ENCODE measurements around the gene C15orf39. TPM values are rescaled to one million over a fixed set of nuclear protein-coding genes. Genes with fewer than 3 reads are reported as not detected.
"Not testable (repeated sequence)": the region's sequence is repeated elsewhere in the genome, so short reads cannot be mapped to it uniquely, and the experiment has no call there.

Gene C15orf39
- total RNA-seq, 1 donor from 2014 or later: 122 TPM

GRCh38 chr15:75258034-75258433, 56.4 kb downstream of the C15orf39 start, which contains the start of gene GOLGA6C:
Gene GOLGA6C, plus strand, starts transcription at chr15:75258334. Its CDS starts 265 bp downstream, at chr15:75258599.
- intact Hi-C loops (cut with micrococcal nuclease): not testable (repeated sequence)

GRCh38 chr15:75258620-75259343, 57.1 kb downstream of the C15orf39 start:
- intact Hi-C loops (cut with micrococcal nuclease): not testable (repeated sequence)

DNA sequence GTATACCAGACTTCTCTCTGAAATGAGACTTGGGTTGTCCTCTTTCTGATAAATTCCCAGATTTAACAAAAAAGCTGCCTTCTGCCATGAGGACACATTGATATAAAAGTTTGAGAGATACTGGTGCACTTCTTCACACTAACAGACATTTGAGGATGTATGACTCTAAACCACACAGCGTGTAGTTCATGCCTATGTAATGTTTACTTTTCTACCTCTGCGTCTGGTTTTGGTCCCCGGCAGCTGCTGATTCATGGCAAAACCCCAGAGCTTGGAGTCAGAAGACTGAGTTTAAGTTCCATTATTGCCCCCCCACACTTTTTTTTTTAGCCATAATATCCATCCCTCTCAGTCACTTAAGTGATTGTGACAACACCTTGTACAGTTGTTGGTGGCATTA, 58.2 kb downstream of the C15orf39 start:
- intact Hi-C loops (cut with micrococcal nuclease): not testable (repeated sequence)

Other genes with a start within 250 kb of the C15orf39 start
- 5.4 and 6.0 TPM in 2 replicates for gene RPP25, start 245.1 kb upstream of the C15orf39 start, total RNA-seq
- gene SCAMP5, start 206.3 kb upstream of the C15orf39 start, total RNA-seq: 0.98 and 1.4 TPM in 2 replicates
- 39.6 and 41.3 TPM in 2 replicates for gene PPCDC, start 178.3 kb upstream of the C15orf39 start, total RNA-seq
- gene GOLGA6C, start 56.5 kb downstream of the C15orf39 start, total RNA-seq: not detected in 2 replicates
- gene GOLGA6D, start 81.0 kb downstream of the C15orf39 start, total RNA-seq: not detected in 2 replicates
- gene COMMD4, start 134.2 kb downstream of the C15orf39 start, total RNA-seq: 81.9 and 87.3 TPM in 2 replicates
- gene NEIL1, start 145.2 kb downstream of the C15orf39 start, total RNA-seq: 12.7 and 14.4 TPM in 2 replicates
- gene MAN2C1, start 166.7 kb downstream of the C15orf39 start, total RNA-seq: 262 and 270 TPM in 2 replicates
- 110 and 117 TPM in 2 replicates for gene SIN3A, start 249.8 kb downstream of the C15orf39 start, total RNA-seq

All from T-helper 1 cell treated with Interleukin-12 subunit alpha and Interleukin-12 subunit beta and Interleukin-4 antibody, amounts not matched to agents 30 ng/mL and 1 ng/mL, for 36 hours (primary cell).